Astrocyte (in vitro differentiated cells and primary cell): ENCODE results near the gene ELAPOR2. TPM values are rescaled to one million over a fixed set of nuclear protein-coding genes. Genes with fewer than 3 reads are reported as not detected.

ENCODE experiments used
- DNase-seq: peaks from one replicate; pipeline ENCODE4 v3.0.0-alpha.2; 2010; ENCODE audit warnings: low read depth
- FAIRE-seq: peaks from 2 replicates; lab custom pipeline; 2011; peaks lifted over from hg19 to GRCh38; lab: Jason Lieb, UNC
- H2AFZ ChIP-seq: 2 replicates; pipeline ENCODE4 v1.6.0; 2012; ENCODE audit warnings: low read depth, low read length, inconsistent platforms
- H3K27ac ChIP-seq: 2 replicates; pipeline ENCODE4 v1.5.1; 2011; ENCODE audit warnings: low read depth, low read length, inconsistent platforms
- H3K27me3 ChIP-seq: 2 replicates; pipeline ENCODE4 v1.6.0; 2011; ENCODE audit warnings: low read length, inconsistent platforms; ENCODE audit not compliant: insufficient read depth
- H3K36me3 ChIP-seq: 2 replicates; pipeline ENCODE4 v1.5.1; 2011; ENCODE audit warnings: low read length, inconsistent platforms; ENCODE audit not compliant: insufficient read depth
- H3K4me1 ChIP-seq: 2 replicates; pipeline ENCODE4 v1.5.1; 2011; ENCODE audit warnings: low read length, inconsistent platforms; ENCODE audit not compliant: insufficient read depth
- H3K4me2 ChIP-seq: 2 replicates; pipeline ENCODE4 v1.6.0; 2012; ENCODE audit warnings: low read length, inconsistent platforms
- H3K4me3 ChIP-seq: 2 replicates; pipeline ENCODE4 v1.5.1; 2011; ENCODE audit warnings: low read depth, mild to moderate bottlenecking, low read length, inconsistent platforms; ENCODE audit not compliant: insufficient read depth
- H3K79me2 ChIP-seq: 2 replicates; pipeline ENCODE4 v1.6.0; 2012; ENCODE audit warnings: mild to moderate bottlenecking, low read length, inconsistent platforms; ENCODE audit not compliant: insufficient read depth
- H3K9ac ChIP-seq: 2 replicates; pipeline ENCODE4 v1.6.0; 2012; ENCODE audit warnings: mild to moderate bottlenecking, low read length, inconsistent platforms
- H3K9me3 ChIP-seq: 2 replicates; pipeline ENCODE4 v1.5.1; 2012; ENCODE audit warnings: low read depth, mild to moderate bottlenecking, low read length, inconsistent platforms; ENCODE audit not compliant: insufficient read depth
- H4K20me1 ChIP-seq: 2 replicates; pipeline ENCODE4 v1.6.0; 2012; ENCODE audit warnings: low read length, inconsistent platforms; ENCODE audit not compliant: insufficient read depth
- H3K27ac Mint-ChIP-seq: one replicate; pipeline ENCODE4 v1.8.0; 2021; ENCODE audit warnings: mild to moderate bottlenecking, mixed read lengths; ENCODE audit not compliant: unreplicated experiment
- H3K27me3 Mint-ChIP-seq: one replicate; pipeline ENCODE4 v1.8.0; 2021; ENCODE audit warnings: low read depth, mixed read lengths; ENCODE audit not compliant: unreplicated experiment
- H3K36me3 Mint-ChIP-seq: one replicate; pipeline ENCODE4 v1.8.0; 2021; ENCODE audit warnings: low read depth, mixed read lengths; ENCODE audit not compliant: unreplicated experiment
- H3K4me1 Mint-ChIP-seq: one replicate; pipeline ENCODE4 v1.8.0; 2021; ENCODE audit warnings: low read depth, mixed read lengths; ENCODE audit not compliant: unreplicated experiment
- H3K4me3 Mint-ChIP-seq: one replicate; pipeline ENCODE4 v1.8.0; 2021; ENCODE audit warnings: mild to moderate bottlenecking, moderate library complexity, mixed read lengths; ENCODE audit not compliant: unreplicated experiment
- H3K9me3 Mint-ChIP-seq: one replicate; pipeline ENCODE4 v1.8.0; 2021; ENCODE audit warnings: mild to moderate bottlenecking, mixed read lengths; ENCODE audit not compliant: unreplicated experiment
- CTCF ChIP-seq: IDR thresholded peaks from 2 replicates; pipeline ENCODE4 v1.5.1; 2011; ENCODE audit warnings: low read depth, mild to moderate bottlenecking, inconsistent platforms, low read length, moderate library complexity; ENCODE audit not compliant: insufficient read depth
- EZH2 ChIP-seq: IDR thresholded peaks from 2 replicates; pipeline ENCODE4 v1.6.1; 2012; ENCODE audit warnings: mild to moderate bottlenecking, low read length, inconsistent platforms; ENCODE audit not compliant: insufficient read depth
- total RNA-seq: library from RNA; stranded (reverse); gene quantifications from 2 replicates; pipeline ENCODE4 v1.2.1, GENCODE V29; 2021

The ELAPOR2 gene
- total RNA-seq, 1 donor from 2014 or later: 23.9 TPM

- no peak overlapping the region for H2AFZ ChIP-seq
- no peak overlapping the region for H3K27ac ChIP-seq
- H3K36me3 Mint-ChIP-seq: no peaks in the 10 kb centered on the region
- H3K9me3 ChIP-seq: no peaks in the 10 kb centered on the region
- no peaks in the 10 kb centered on the region for H4K20me1 ChIP-seq
- no peak overlapping the region for H3K4me2 ChIP-seq
- TF ChIP-seq CTCF: no peak
- TF ChIP-seq EZH2: no peak
- H3K9me3 Mint-ChIP-seq: no peaks in the 10 kb centered on the region
- H3K27me3 Mint-ChIP-seq: no peaks in the 10 kb centered on the region
- no peak overlapping the region for H3K9ac ChIP-seq
- H3K4me1 Mint-ChIP-seq: no peaks in the 10 kb centered on the region
- no peaks in the 10 kb centered on the region for H3K79me2 ChIP-seq
- H3K27ac Mint-ChIP-seq: no peak overlapping the region
- no peak overlapping the region for H3K4me3 ChIP-seq
- FAIRE-seq (no peak), DNase-seq (no peak)
- no peaks in the 10 kb centered on the region for H3K36me3 ChIP-seq
- H3K4me1 ChIP-seq: no peaks in the 10 kb centered on the region
- no peaks in the 10 kb centered on the region for H3K27me3 ChIP-seq
- H3K4me3 Mint-ChIP-seq: no peak overlapping the region
Observed at GRCh38 chr7:87013136-87013839, 46.2 kb downstream of the ELAPOR2 start.

Other genes starting within 250 kb of the ELAPOR2 start
- 77.3 and 89.2 TPM in 2 replicates for gene DMTF1, start 92.8 kb upstream of the ELAPOR2 start, total RNA-seq
- 25.4 and 28.3 TPM in 2 replicates for gene TMEM243, start 160.1 kb upstream of the ELAPOR2 start, total RNA-seq